Activated naive CD4-positive, alpha-beta T cell treated with anti-CD3 and anti-CD28 coated beads, Interleukin-2, amount 50 U/mL, for 24 hours (primary cell): ENCODE results near the gene ZNF30.
"Not testable (repeated sequence)": the region's sequence is repeated elsewhere in the genome, so short reads cannot be mapped to it uniquely, and the experiment has no call there.

Experiments used
- H3K27ac Mint-ChIP-seq: one replicate; pipeline ENCODE4 v1.8.0; 2021; ENCODE audit warnings: mild to moderate bottlenecking, mixed read lengths
- H3K27me3 Mint-ChIP-seq: one replicate; pipeline ENCODE4 v1.8.0; 2021; ENCODE audit warnings: mixed read lengths
- H3K36me3 Mint-ChIP-seq: one replicate; pipeline ENCODE4 v1.8.0; 2021; ENCODE audit warnings: mixed read lengths
- H3K4me1 Mint-ChIP-seq: one replicate; pipeline ENCODE4 v1.8.0; 2021; ENCODE audit warnings: mixed read lengths
- H3K4me3 Mint-ChIP-seq: one replicate; pipeline ENCODE4 v1.8.0; 2021; ENCODE audit warnings: mild to moderate bottlenecking, mixed read lengths
- H3K9me3 Mint-ChIP-seq: one replicate; pipeline ENCODE4 v1.8.0; 2021; ENCODE audit warnings: mixed read lengths

The ZNF30 gene

DNA sequence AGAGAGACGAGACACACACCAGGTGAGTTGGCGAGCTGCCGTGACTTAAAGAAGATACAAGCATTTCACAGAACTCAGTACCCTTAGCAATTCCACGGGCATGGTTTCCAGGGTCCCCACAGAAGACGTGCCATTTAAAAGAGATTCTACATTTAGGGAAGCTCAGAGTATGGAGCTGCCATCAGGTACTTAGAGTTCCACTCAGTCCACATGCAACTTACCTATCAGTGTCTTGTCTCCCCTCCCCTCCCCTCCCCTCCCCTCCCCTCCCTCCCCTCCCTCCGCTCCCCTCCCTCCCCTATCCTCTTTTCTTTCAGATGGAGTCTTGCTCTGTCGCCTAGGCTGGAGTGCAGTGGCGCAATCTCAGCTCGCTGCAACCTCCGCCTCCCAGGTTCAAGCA is 12.2 kb downstream of the ZNF30 start:
- no peak overlapping the region for H3K27ac Mint-ChIP-seq
- no peaks in the 10 kb centered on the region for H3K4me1 Mint-ChIP-seq
- no peak overlapping the region for H3K4me3 Mint-ChIP-seq
- peaks cover 53% of the 10 kb centered on the region for H3K36me3 Mint-ChIP-seq
- H3K27me3 Mint-ChIP-seq, result no peaks in the 10 kb centered on the region
- peaks cover 16% of the 10 kb centered on the region for H3K9me3 Mint-ChIP-seq

DNA sequence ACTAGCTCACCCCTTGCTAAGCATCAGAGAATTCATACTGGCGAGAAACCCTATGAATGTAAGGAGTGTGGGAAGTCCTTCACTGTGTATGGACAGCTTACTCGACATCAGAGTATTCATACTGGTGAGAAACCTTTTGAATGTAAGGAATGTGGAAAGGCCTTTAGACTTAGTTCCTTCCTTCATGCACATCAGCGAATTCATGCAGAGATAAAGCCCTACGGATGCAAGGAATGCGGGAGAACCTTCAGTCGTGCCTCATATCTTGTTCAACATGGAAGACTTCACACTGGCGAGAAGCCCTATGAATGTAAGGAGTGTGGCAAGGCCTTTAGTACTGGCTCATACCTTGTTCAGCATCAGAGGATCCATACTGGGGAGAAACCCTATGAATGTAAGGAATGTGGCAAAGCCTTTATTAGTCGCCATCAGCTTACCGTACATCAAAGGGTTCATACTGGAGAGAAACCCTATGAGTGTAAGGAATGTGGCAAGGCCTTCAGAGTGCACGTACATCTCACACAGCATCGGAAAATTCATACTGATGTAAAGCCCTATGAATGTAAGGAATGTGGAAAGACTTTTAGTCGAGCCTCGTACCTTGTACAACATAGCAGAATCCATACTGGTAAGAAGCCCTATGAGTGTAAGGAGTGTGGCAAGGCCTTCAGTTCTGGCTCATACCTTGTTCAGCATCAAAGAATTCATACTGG is 17.3 kb downstream of the ZNF30 start:
- Mint-ChIP-seq H3K36me3 (peaks cover 44% of the 10 kb centered on the region), H3K4me1 (no peaks in the 10 kb centered on the region), H3K4me3 (no peak overlapping the region), H3K27me3 (no peaks in the 10 kb centered on the region), H3K9me3 (peaks cover 11% of the 10 kb centered on the region), H3K27ac (no peak overlapping the region)

DNA sequence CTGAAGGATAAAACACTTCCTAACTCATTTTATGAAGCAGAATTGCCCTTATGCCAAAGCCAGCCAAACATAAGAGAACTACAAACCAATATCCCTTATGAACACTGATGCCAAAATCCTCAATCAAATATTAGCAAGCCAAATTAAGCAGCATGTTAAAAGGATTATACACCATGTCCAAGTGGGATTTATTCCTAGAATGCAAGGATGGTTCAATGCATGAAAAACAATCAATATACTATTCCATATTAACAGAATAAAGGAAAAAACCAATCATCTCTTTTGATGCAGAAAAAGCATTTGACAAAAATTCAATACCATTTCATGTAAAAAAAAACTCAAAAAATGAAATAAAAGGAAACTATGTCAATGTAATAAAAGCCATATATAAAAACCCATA is 26.4 kb downstream of the ZNF30 start:
- Mint-ChIP-seq H3K27ac (no peak overlapping the region), H3K9me3 (peaks cover 44% of the 10 kb centered on the region), H3K27me3 (no peaks in the 10 kb centered on the region), H3K36me3 (peaks cover 68% of the 10 kb centered on the region), H3K4me1 (no peaks in the 10 kb centered on the region), H3K4me3 (no peak overlapping the region)

DNA sequence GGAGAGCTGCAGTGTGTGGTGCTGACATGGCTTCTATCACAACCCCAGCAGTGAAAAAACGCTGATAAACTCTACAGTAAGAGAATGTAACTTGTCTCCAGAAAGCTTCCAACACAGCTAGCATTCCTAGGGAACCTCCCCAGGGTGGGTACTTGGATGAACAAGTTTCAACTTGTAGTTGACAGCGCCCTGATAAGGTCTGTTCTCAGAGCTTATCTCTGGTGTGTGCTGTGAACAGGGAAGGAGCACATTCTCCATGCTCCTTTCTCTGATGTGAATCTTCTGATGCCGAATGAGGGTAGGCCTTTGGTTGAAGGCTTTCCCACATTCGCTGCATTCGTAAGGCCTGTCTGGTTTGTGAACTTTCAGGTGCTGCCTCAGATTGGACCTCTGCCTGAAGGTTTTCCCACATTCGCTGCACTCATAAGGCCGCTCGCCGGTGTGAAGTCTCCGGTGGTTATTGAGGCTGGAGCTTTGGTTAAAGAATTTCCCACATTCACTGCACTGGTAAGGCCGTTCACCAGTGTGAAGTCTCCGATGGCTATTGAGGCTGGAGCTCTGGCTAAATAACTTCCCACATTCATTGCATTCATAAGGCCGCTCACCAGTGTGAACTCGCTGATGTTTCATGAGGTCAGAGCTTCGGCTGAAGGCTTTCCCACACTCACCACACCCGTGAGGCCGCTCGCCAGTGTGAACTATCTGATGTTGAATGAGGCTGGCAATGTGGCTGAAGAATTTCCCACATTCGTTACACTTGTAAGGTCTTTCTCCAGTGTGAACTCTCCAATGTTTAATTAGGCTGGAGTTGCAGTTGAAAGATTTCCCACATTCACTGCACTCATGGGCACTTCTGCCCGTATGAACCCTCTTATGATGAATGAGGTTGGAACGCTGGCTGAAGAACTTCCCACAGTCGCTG is 31.4 kb downstream of the ZNF30 start:
- H3K27ac Mint-ChIP-seq, result no peak overlapping the region
- peaks cover 78% of the 10 kb centered on the region for H3K36me3 Mint-ChIP-seq
- H3K9me3 Mint-ChIP-seq, result peaks cover 20% of the 10 kb centered on the region
- no peak overlapping the region for H3K4me3 Mint-ChIP-seq
- no peaks in the 10 kb centered on the region for H3K27me3 Mint-ChIP-seq
- peaks cover 27% of the 10 kb centered on the region for H3K4me1 Mint-ChIP-seq

DNA sequence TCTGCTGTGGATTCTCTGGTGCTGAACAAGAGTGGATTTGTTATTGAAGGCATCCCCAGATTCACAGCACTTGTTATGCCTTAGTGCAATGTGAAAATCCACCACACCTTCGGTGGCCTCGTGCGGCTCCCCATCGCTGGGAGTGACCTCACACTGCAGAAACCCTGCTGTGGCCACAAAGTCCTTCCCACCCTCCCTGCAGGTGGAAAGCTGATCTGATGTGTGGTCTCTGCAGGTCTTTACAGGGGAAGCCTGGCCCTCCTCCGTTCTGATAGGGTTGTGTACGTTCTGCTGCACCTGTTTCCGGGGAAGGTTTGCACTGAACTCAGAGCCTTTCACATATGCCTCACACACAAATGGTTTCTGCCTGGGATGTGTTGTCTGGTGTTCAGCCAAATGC is 32.3 kb downstream of the ZNF30 start:
- H3K27me3 Mint-ChIP-seq, result no peaks in the 10 kb centered on the region
- H3K36me3 Mint-ChIP-seq, result peaks cover 69% of the 10 kb centered on the region
- peaks cover 18% of the 10 kb centered on the region for H3K9me3 Mint-ChIP-seq
- peaks cover 31% of the 10 kb centered on the region for H3K4me1 Mint-ChIP-seq
- H3K4me3 Mint-ChIP-seq, result no peak overlapping the region
- no peak overlapping the region for H3K27ac Mint-ChIP-seq

DNA sequence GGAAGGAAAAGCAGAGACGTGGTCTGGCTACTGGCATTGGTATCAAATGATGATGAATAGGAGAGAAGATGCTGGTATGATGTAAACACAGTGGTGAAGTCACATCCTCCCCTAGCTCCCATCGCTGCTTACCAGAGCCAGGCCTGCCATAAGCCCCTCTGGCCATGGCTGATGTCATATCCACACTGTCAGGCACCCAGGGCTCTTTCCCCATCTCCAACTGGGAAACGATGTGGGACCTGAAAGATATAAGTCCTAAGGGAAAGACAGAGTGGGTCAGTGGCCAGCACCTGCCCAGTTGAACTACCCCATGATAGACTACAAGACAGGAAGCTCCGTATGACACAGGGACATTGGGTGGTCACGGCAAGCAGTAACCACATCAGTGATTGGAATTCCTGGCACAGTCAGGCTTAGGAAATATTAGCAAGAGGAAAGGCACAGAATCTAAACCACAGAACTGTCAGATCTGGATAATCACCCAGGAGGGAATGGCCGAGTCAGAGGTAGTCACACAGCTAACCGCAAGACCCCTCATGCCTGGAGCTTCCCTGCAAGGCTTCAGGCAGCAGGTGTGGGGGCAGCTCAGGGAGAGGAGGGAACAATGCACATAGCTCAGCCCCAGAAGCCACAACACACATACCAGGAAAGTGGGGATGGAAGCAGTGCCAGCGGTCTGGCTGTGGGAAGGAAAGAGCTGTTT is 33.6 kb downstream of the ZNF30 start:
- H3K4me1 Mint-ChIP-seq, result peaks cover 31% of the 10 kb centered on the region
- H3K27me3 Mint-ChIP-seq, result no peaks in the 10 kb centered on the region
- no peak overlapping the region for H3K4me3 Mint-ChIP-seq
- peaks cover 61% of the 10 kb centered on the region for H3K36me3 Mint-ChIP-seq
- H3K27ac Mint-ChIP-seq, result peak overlapping the region; percentile 55
- peaks cover 13% of the 10 kb centered on the region for H3K9me3 Mint-ChIP-seq

DNA sequence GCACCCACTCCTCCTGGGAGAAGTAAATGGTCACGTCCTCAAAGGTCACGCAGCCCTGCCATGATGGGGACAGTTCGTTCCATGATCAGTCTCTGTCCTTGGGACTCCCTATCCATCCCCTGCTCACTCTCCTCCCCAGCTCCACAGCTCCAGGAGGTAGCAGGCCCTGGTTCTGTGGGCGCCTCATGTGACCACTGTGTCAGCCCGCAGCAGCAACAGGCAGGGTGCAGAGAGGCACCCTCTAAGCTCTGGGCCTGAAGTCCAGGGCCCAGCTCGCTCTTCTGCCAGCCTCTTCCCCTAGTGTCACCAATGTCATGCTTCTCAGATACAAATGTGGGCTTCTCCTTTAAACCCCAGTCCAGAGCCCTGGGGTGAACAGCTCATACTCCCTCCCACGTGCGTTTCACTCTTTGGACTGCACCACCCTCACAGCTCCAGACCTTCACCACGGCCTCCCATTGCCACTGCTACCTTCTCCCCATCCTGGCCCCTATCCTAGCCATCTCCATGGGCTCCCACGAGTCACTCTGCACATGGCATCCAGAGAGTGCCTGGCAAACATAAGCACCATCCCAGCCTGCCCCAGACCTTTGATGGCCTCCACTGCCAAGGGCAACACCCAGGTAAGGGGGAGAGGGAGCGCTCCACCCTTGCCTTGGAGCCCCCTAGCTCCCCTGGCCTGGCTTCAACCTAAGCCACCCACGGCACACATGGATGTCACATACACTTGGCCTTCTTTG is 34.4 kb downstream of the ZNF30 start:
- peaks cover 31% of the 10 kb centered on the region for H3K4me1 Mint-ChIP-seq
- peaks cover 55% of the 10 kb centered on the region for H3K36me3 Mint-ChIP-seq
- peaks cover 11% of the 10 kb centered on the region for H3K9me3 Mint-ChIP-seq
- no peak overlapping the region for H3K27ac Mint-ChIP-seq
- peak overlapping the region; percentile 90 for H3K4me3 Mint-ChIP-seq
- H3K27me3 Mint-ChIP-seq, result no peaks in the 10 kb centered on the region

DNA sequence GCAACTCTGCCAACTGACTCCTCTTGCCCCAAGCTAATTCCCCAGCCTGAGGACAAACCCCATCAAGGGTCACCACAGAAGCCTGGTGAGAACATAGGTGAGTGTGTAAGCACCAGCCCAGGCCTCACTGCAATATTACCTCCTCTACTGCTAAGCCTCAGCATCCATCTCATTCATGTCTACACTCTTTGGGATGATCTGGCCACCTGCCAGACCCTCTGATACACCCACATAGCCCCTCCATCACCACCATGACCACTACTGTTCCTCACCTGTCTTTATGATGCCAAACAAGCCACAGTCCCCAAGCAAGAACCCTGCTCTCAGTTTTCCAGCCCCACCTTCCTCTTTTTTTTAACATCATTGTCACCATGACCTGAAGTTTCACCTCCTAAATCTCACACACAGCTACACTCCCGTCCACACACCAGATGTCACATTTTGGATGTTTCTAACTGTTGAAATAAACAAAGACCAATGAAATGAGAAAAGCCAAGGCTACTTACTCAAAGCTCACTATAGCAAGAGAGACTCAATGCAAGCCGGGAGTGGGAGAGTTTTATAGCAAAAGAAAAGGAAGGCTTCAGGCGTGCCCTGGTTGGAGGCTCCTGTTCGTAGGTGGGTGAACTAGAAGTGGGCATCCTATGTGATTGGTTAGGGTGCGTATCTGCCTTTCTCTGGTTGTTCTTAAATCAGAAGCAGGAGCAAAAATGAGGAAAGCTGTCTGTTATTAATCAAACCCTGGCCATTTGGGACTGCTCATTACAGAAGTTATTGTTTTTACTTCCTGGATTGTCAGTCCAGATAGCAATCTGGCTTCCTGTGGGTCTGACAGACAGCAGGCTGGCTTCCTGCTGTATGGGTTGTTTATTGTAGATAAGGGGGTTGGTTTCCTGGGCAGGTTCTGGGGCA is 35.3 kb downstream of the ZNF30 start:
- H3K27ac Mint-ChIP-seq, result peak overlapping the region; percentile 82
- H3K4me3 Mint-ChIP-seq, result peak overlapping the region; percentile 90
- H3K27me3 Mint-ChIP-seq, result no peaks in the 10 kb centered on the region
- H3K4me1 Mint-ChIP-seq, result peaks cover 31% of the 10 kb centered on the region
- H3K9me3 Mint-ChIP-seq, result peaks cover 5% of the 10 kb centered on the region
- H3K36me3 Mint-ChIP-seq, result peaks cover 50% of the 10 kb centered on the region

DNA sequence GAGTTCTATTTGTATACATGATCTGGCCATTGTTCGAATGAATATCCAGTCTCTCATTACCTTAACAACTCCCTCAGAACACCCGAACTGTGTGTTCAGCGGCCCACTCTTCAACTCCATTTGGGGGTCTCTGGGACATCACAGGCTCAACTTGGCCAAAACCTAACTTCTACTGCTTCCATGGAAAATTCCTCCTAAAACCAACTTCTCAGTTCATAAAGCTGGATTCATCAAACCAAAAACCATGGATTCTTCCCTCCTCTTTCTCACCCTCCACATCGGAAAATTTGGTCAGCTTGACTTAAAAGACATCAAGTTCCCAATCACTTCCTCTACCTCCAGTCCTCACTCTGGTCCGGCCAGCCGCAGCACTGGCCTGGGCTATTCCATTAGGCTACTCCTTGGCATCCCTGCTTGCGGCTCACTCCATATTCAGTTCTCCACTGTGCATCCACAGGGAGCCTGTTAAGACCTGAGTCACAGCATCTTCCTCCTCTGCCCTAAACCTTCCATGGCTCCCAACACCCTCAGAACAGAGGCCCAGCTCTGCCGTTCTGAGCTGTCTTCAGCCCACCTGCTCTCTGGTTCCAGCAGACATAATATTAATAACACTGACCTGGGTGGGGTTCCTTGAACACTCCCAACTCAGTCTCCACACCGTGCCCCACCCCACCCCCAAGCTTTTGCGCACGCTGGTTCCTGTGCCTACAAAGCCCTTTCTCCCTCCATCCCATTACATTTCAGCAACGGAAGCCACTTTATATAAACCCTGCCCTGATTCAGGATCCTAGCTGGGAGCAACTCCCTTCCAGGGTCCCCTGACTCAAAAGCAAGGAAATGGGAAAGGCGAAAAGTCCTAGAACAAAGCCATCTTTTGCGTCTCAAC is 36.2 kb downstream of the ZNF30 start:
- peaks cover 46% of the 10 kb centered on the region for H3K36me3 Mint-ChIP-seq
- H3K27ac Mint-ChIP-seq, result peak overlapping the region; percentile 82
- no peaks in the 10 kb centered on the region for H3K27me3 Mint-ChIP-seq
- H3K9me3 Mint-ChIP-seq, result peaks cover 5% of the 10 kb centered on the region
- peak overlapping the region; percentile 90 for H3K4me3 Mint-ChIP-seq
- H3K4me1 Mint-ChIP-seq, result peaks cover 31% of the 10 kb centered on the region

DNA sequence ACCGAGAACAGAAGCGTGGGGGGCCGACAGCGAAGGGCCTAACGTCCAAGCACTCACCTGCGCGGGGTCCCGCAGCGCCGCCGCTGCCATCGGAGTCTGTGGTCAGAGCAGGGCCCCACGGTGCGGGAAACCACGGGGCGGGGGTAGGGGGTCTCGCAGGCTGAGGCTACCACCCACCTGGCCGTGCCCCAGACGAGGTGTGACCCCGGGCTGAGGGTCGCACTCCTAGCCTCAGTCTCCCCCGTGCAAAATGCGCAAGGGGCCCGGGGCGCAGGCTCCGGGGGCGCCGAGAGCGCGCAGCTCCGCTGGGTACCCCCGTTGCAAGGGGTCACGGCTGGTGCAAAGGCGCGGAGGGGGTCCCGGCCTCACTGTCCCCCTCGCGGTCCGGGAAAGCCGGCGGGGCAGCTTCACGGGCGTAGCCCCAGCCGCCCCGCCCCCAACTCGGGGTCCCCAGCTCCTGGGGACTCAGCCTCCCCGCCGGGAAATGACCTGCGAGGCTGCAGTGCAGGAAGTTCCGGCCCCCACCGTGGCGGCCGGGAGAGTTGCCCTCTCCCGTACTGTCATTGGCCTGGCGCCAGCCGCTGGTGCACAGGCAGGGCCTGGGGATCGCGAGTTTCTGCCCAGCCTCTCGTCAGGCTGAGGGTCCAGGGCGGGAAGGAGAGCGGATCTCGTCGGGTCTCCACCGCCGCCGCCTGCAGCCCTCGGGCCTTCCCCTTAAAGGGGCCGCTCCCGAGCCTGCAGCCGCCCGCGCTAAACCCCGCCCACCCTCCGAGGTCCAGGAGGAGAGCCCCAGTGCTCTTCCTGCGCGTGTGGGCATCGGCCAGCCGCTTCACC is 37.1 kb downstream of the ZNF30 start, which contains the start of gene ZNF792:
Gene ZNF792, minus strand, starts transcription at position 657 of the 834 bp plus-strand sequence. Its CDS starts 567 bp downstream, at position 90.
- Mint-ChIP-seq H3K27me3 (no peaks in the 10 kb centered on the region), H3K9me3 (peaks cover 11% of the 10 kb centered on the region), H3K36me3 (peaks cover 39% of the 10 kb centered on the region), H3K4me1 (peaks cover 31% of the 10 kb centered on the region), H3K4me3 (peak within 1 kb of the TSS; percentile 90), H3K27ac (peak within 1 kb of the TSS; percentile 82)

DNA sequence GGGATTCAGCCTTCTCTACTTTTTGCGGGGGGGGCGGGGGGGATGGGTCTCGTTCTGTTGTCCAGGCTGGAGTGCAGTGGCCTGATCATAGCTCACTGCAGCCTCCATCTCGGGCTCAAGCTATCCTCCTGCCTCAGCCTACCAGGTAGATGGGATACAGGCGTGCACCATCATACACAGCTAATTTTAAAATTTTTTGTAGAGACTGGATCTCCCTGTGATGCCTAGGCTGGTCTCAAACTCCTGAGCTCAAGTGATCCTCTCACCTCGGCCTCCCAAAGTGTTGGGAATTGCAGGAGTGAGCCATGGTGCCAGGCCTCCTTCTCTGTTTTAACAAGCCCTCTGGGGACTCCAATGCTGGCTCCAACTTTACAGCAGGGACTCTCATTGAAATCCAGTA is 37.9 kb downstream of the ZNF30 start:
- Mint-ChIP-seq H3K4me3 (peak overlapping the region; percentile 73), H3K27ac (no peak overlapping the region), H3K36me3 (peaks cover 31% of the 10 kb centered on the region), H3K4me1 (peaks cover 30% of the 10 kb centered on the region), H3K27me3 (no peaks in the 10 kb centered on the region), H3K9me3 (peaks cover 13% of the 10 kb centered on the region)

DNA sequence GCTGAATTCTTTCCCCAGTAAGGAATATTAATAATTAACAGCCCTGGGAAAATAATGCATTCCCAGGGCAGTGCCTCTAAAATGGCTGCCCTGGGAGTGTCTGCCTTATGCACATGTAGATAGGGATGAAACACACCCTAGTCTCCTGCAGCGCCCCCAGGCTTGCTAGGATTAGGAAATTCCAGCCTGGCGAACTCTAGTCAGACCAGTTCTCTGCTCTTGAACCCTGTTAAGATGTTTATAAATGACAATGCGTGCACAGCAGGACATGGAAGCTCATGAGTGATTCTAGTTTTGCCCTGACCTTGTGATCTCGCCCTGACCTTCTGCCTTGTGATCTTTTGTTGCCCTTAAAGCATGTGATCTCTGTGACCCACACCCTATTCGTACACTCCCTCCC is 38.8 kb downstream of the ZNF30 start:
- not testable (repeated sequence) for H3K27ac Mint-ChIP-seq, H3K27me3 Mint-ChIP-seq, H3K9me3 Mint-ChIP-seq
- Mint-ChIP-seq H3K4me3 (peak overlapping the region; percentile 59), H3K4me1 (peaks cover 23% of the 10 kb centered on the region), H3K36me3 (peaks cover 22% of the 10 kb centered on the region)

DNA sequence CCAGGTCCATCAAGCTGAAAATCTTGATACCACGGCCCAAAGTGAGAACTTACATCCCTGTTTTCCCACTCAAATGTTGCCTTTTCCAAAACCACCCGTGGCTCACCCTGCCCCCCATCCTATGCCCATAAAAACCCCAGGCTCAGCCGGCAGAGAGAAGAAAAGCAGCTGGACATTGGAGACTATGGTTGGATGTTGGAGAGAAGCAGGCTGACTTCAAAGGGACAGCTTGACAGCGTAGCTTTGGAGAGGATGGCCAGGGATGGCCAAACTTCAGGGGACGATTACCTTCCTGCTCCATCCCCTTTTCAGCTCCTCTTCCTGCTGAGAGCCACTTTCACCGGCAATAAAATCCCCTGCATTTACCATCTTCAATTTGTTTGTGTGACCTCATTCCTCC is 40.8 kb downstream of the ZNF30 start:
- Mint-ChIP-seq H3K27ac (no peak overlapping the region), H3K4me3 (no peak overlapping the region), H3K4me1 (peaks cover 9% of the 10 kb centered on the region), H3K9me3 (peaks cover 7% of the 10 kb centered on the region), H3K27me3 (no peaks in the 10 kb centered on the region), H3K36me3 (peaks cover 9% of the 10 kb centered on the region)
